Measurements from ENCODE around the gene ZNF446.
"Not testable (repeated sequence)": the region's sequence is repeated elsewhere in the genome, so short reads cannot be mapped to it uniquely, and the experiment has no call there.

ZNF446 gene

GRCh38 chr19:58470837-58471543 is 5.2 kb upstream of the ZNF446 start:
- DNase-seq: not testable (repeated sequence)

- DNase-seq: no peak
These were observed 4.4 kb upstream of the ZNF446 start for GRCh38 chr19:58471736-58472135.

GRCh38 chr19:58473775-58474174 is 2.4 kb upstream of the ZNF446 start:
- DNase-seq: no peak

- no peak for DNase-seq
These were observed 1.7 kb upstream of the ZNF446 start for GRCh38 chr19:58474291-58474996.

- DNase-seq: no peak
These were observed 997 bp upstream of the ZNF446 start for GRCh38 chr19:58474997-58475713.

- DNase-seq: peak in 2 of 3 experiments; percentile 42 to 64
These were observed 405 bp downstream of the ZNF446 start for GRCh38 chr19:58476498-58477015.

- no peak for DNase-seq
These were observed 978 bp downstream of the ZNF446 start for GRCh38 chr19:58477130-58477529.

- no peak for DNase-seq
These were observed 1.7 kb downstream of the ZNF446 start for GRCh38 chr19:58477871-58478270.

GRCh38 chr19:58479303-58479702 is 3.2 kb downstream of the ZNF446 start:
- DNase-seq: no peak

- no peak for DNase-seq
These were observed 3.8 kb downstream of the ZNF446 start for GRCh38 chr19:58479736-58480480.

- no peak for DNase-seq
These were observed 4.3 kb downstream of the ZNF446 start for GRCh38 chr19:58480481-58480830.

- no peak for DNase-seq
These were observed 4.7 kb downstream of the ZNF446 start for GRCh38 chr19:58480831-58481230.

GRCh38 chr19:58482372-58482771 is 6.2 kb downstream of the ZNF446 start:
- DNase-seq: no peak

GRCh38 chr19:58483776-58484175 is 7.6 kb downstream of the ZNF446 start:
- no peak for DNase-seq

GRCh38 chr19:58484349-58484748 is 8.2 kb downstream of the ZNF446 start:
- not testable (repeated sequence) for DNase-seq

GRCh38 chr19:58491393-58491792 is 15.2 kb downstream of the ZNF446 start:
- no peak for DNase-seq

- no peak for DNase-seq
These were observed 16.1 kb downstream of the ZNF446 start for GRCh38 chr19:58492265-58492664.

- no peak for DNase-seq
These were observed 21.6 kb downstream of the ZNF446 start for GRCh38 chr19:58497634-58498170.

GRCh38 chr19:58498316-58499020 is 22.3 kb downstream of the ZNF446 start:
- DNase-seq: no peak

- DNase-seq: peak; percentile 97 to 100 (median 99)
These were observed 23.1 kb downstream of the ZNF446 start for GRCh38 chr19:58499021-58499927.

GRCh38 chr19:58500242-58500641 is 24.1 kb downstream of the ZNF446 start:
- no peak for DNase-seq

All from NCI-H1417 (cell line).